Hematopoietic multipotent progenitor cell treated with erythropoietin and hydrocortisone succinate and interleukin-3 and kit ligand, for 4 days (in vitro differentiated cells): Measurements from ENCODE around the gene GHITM.
"Not testable (repeated sequence)": the region's sequence is repeated elsewhere in the genome, so short reads cannot be mapped to it uniquely, and the experiment has no call there.

ENCODE experiments used
- DNase-seq: peaks from one replicate; pipeline ENCODE4 v3.0.0-alpha.2; 2015

Gene GHITM, protein sequence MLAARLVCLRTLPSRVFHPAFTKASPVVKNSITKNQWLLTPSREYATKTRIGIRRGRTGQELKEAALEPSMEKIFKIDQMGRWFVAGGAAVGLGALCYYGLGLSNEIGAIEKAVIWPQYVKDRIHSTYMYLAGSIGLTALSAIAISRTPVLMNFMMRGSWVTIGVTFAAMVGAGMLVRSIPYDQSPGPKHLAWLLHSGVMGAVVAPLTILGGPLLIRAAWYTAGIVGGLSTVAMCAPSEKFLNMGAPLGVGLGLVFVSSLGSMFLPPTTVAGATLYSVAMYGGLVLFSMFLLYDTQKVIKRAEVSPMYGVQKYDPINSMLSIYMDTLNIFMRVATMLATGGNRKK

DNA sequence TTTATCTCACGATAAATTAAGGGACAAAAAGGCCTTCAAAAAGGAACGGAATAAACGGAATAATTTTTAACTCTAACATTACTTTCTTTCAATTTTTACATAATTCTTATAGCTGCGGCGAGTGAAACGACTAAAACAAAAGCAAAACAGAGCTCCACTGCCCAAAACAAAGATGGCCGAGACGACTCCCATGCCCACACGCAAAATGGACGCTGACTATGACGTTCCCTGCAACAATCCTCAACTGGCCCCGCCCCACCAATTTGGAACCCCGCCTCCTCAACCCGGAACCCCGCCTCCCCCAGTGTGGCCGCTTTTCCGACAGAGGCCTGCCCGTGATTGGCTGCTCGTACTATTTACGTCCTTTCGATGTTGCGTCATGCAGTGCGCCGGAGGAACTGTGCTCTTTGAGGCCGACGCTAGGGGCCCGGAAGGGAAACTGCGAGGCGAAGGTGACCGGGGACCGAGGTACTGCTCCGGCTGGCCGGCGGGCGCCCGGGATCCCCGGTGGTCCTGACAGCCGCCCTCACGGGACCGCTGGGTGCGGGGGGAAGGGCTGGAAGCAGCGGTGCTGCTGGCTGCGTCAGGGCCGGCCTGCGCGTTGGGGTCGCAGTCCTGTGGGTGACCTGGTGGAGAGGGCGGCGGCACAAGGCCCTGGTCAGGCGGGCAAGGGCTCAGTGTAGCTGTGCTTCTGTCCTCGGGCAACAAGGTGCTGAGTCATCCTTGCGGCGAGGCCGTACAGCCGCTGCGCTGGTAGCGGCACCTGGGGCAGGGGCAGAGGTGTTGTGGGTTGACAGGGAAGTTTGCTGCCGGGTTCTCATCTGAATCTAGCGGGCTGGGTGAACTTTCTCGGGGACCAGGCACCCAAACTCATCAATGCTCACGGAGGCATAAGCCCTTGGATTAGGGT, at the start of gene GHITM:
Gene GHITM (plus strand): TSS at position 384 of the 910 bp plus-strand sequence. CDS start 1,992 bp downstream, outside the sequence.
- DNase-seq = peak; percentile 99

DNA sequence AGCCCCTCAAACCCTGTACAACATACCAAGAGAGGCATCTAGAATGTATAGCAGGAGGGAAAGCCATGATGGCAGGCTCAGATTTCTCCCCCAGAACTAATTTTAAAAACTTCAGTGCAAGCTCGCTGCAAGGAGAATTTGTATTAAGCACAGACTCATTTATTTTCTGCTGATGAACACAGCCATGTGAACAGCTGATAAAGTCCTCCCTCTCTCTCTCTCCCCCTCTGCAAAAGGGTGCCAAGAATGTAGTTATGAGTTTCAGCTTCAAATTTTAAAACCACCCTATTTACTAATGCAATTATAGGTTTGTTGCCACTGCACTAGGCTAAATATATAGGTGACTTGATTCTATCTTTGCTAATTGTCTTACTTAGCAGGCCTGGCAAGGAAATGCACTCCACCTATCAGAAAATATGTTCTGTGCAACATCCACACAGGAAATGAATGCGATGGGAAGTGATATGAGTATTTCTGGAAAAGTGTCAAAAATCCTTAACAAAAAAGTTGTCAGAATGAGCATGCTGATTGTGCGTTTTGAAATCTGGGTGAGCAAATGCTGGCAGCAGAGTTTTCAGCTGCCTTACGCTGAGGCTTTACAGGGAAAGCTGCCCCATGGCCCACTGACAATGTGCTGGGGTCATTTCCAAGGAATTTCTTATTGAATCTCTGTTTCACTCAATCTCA, 43.4 kb upstream of the GHITM start:
- DNase-seq = no peak

DNA sequence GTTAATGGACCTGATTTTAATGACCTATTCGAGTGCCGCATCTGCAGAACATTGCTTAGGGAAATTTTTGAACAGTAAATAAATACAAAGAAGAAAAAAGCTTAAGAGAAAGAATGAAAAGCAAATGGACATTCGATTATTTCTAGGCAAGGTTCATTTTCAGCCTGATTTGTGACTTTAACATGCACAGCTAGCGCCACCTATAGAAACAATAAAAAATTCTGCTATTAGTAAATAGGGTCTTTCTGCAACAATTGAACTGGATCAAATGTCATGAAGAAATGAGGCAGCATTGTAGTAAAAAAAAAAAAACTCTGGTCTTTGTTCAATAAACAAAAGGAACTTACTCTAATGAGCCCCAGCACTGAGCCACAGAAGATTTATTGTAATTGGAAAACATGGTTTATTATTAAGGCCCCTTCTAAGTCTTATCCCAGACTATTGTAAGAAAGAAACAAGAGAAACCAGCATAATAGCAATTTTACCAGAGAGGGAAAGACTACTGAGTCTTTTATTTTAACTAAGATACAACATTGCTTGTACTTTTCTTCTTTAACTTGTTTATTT, 41.4 kb upstream of the GHITM start:
- DNase-seq = peak; percentile 53

DNA sequence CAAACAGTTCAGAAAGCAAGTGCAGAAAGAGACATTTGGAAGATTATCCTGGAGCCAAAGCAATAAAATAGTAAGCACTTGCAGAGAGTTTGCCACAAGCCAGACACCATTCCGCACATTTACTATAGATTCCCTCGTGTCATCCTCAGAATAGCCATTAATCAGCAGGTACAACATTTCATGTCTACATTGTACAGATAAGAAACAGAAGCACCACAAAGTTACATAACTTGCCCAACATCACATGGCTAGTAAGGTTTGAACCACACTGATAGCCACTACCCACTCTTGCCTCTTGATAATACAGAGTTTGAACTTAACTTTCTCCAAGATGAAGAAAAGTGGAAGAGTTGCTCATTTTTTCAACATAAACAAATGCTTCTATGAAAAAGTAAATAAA, 40.6 kb upstream of the GHITM start:
- peak; percentile 68 for DNase-seq

DNA sequence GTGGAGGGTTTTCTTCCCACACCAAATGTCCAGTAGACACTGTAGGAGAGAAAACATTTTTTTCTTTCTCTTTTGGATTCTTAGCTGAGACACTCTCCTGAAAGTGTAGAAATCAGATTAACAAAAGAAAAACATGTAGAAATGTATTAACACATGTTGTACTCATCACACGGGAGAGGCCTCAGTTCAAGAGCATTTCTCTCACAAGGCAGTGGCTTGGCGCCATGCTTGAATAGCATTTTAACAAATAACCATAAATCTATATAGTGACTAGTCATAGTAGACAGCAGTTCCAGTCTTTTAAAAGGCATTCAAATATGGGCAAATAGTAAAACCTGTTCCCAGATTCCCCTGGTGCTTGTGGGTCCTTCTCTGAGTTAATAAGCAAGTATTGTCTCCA, 38.3 kb upstream of the GHITM start:
- DNase-seq = no peak

DNA sequence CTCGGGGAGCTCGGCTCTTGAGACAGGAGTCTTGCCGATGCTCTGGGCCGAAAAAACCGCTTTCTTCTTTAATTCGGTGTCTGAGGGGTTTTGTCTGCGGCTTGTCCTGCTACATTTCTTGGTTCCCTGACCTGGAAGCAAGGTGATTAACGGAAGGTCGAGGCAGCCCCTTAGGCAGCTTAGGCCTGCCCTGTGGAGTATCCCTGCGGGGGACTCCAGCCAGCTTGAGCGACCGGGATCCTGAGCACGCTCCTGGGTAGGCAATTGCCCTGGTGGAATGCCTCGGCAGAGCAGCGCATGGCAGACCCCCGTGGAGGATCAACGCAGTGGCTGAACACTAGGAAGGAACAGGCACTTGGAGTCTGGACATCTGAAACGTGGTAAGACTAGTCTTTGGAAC, 30.5 kb upstream of the GHITM start:
- no peak for DNase-seq

DNA sequence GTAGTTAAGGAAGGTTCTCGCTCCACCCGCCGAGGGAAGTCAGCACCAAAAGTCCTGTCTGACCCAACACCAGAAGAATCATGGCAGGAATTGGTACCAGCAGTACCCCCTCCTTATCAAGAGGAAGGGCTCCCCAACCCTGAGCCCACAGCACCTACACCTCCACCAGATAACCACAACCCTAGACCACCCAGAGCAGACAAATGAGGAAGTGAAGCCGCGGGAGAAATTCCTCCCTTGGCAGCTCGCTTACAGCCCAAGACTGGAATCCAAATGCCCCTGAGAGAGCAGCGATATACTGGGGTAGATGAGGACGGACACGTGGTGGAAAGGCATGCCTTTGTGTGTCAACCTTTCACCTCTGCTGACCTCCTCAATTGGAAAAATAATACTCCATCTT, 29.5 kb upstream of the GHITM start:
- DNase-seq = peak; percentile 33

DNA sequence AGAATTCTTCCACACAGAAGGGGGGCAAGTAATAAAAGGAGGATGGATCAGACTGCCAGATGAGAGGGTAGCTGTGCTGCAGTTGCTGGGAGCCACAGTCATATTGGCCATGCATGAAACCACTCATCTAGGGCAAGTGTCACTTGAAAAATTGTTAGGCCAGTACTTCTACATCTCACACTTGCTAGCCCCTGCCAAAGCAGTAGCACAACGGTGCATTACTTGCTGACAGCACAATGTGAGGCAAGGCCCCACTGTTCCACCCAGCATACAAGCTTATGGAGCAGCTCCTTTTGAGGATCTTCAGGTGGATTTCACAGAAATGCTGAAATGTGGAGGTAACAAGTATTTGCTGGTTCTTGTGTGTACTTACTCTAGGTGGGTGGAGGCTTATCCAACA, 25.8 kb upstream of the GHITM start:
- DNase-seq = not testable (repeated sequence)

DNA sequence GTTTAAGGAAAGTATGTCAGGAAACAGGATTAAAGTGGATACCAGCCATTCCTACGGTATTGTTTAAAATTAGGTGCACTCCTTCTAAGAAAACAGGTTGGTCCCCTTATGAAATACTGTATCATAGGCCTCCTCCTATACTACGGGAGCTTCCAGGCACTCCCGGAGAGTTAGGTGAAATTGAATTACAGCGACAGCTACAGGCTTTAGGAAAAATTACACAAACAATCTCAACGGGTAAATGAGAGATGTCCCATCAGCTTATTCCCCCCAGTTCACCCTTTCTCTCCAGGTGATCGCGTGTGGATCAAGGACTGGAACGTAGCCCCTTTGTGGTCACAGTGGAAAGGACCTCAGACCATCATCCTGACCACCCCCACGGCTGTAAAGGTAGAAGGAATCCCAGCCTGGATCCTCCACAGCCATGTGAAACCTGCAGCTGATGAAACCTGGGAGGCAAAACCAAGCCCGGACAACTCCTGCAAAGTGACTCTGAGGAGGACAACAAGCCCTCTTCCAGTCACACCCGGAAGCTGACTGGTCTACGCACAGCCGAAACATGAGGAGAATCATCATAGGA, 25.1 kb upstream of the GHITM start:
- DNase-seq = peak; percentile 40

DNA sequence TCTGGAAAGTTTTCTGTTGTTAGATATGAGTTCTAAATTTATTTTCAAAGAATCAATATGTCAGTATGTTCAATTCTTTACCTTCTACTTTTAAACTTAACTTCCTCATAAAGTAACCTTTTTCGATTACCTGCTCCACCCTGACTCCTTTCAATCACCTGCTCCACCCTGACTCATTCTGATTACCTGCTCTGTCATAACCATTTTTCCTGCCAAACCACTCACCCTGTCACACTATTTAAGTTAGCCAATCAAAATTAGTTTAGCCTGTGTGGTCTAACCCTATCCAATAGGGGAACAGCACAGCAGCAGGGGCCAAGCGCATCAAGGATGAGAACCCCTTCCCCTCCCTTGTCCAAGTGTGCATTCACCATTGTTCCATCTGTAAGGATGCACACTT, 22.1 kb upstream of the GHITM start:
- not testable (repeated sequence) for DNase-seq

DNA sequence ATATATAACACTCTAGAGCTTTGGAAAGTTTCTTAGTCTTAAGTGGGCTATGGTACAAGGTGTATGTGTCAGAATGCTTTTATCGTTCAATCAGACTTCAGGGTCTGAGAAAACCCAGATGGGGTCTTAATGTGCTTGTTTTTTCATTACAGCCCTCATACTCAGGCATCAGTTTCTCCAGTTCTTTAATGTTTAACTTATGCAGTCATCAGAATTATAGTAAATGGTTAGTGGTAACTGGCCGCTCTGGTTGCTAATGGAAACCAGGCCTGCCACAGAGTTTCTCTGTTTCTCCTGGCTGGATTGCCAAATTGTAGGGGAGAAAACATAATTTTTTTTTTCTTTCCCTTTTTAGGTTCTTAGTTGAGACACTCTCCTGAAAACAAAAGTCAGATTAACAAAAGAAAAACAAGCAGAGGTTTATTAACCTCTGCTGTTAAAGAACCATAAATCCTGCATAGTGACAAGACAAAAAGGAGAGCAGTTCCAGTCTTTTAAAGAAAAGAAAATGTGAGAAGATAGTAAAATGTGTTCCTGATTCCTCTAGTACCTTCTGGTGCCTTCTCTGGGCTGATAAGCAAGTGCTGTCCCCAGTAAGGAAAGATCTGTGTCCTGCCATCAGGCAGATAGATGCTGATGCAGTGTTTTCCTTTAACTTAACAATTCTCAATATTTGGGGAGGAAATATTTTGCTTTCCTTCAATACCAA, 21.5 kb upstream of the GHITM start:
- DNase-seq = no peak

DNA sequence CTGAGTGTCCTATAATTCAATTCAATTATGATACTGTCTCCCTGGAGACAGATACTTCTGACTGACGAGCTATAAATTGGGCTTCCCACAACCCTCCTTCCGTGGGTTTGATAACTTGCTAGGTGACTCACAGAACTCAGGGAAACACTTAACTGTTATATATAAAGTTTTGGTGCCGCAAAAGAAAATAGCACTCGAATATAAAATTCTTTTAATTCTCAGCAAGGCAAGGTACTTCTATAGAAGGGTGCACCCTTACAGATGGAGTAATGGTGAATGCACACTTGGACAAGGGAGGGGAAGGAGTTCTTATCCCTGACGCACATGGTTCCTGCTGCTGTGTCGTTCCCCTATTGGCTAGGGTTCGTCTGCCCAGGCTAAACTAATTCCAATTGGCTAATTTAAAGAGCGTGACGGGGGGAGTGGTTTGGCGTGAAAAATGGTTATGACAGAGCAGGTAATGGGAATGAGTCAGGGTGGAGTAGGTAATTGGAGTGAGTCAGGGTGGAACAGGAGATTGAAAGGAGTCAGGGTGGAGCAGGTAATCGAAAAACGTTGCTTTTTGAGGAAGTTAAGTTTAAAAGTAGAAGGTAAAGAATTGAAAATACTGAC, 20.8 kb upstream of the GHITM start:
- DNase-seq = no peak

DNA sequence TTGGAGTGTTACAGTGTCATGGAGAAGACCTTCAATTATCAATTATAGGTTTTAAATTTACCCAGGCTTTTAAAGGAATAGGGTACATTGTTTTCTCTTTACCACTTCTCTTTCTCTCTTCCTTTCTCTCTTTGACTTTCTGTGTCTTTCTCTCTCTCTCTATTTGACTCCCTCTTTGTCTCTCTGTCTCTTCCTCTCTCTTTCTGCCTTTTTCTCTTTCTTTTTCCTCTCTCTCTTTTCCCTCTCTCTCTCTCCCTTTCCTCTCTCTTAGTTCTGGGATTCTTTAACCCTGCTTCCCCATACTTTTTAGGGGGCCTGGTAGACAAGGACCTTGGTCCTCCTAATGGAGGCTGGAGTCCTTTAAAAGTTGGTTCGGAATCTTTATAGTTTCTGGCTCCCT, 15.9 kb upstream of the GHITM start:
- no peak for DNase-seq

DNA sequence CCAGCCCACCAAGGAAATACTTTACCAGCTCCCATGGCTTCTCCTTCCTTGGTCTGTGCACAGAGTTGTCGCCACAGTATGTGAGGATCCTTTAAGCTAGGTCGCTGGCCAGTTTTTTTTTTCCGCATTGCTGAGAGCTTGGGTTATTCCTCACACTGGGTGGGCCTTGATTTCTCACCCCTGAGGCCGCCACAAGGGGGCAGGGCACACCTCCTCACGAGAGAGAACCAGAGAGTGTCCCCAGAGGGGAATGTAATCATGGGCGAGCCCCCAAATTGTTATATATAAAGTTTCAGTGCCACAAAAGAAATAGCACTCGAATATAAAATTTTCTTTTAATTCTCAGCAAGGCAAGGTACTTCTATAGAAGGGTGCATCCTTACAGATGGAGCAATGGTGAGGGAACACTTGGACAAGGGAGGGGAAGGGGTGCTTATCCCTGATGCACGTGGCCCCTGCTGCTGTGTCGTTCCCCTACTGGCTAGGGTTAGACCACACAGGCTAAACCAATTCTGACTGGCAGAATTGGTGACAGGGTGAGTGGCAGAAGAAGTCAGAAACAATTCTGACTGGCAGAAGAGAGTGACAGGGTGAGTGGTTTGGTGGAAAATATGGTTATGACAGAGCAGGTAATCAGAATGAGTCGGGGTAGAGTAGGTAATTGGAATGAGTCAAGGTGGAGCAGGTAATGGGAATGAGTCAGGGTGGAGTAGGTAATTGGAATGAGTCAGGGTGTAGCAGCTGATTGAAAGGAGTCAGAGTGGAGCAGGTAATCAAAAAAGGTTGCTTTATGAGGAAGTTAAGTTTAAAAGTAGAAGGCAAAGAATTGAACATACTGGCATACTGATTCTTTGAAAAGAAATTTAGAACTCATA, 13.2 kb upstream of the GHITM start:
- peak; percentile 19 for DNase-seq

DNA sequence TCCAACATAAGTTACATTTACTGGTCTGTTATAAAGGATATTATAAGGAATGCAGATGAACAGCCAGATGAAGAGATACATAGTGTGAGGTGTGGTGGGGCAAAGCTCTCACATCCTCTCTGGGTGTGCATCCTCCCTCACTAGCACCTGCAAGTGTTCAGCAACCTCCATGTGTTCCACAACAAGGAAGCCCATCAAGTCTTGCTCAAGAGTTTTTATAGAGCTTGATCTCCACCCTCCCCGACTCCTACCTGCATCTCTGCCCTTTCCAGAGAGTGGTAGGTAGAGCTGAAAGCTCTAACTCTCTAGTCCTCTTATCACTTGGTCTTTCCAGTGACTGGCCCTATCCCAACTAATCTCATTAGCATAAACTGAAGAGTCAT, 12.5 kb upstream of the GHITM start:
- DNase-seq = no peak

DNA sequence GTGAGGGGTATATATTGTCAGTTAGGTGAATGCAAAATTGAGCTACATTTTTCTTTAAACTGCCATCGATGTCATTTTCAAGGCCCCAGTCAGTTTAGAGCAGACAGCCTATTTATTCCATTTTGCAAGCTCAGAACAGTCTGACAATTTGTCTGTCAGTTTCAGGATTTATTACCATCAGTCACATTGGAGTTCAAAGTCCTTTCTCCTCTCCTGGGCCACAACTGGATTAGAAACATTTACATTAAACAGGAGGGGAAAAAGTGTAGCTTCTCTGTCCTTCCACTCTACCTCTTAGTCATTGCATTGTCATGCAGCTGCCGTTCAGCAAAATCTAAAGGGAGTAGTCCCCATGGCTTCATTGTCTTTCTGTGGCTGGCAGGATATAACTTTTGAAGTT, 3.5 kb upstream of the GHITM start:
- DNase-seq = no peak

DNA sequence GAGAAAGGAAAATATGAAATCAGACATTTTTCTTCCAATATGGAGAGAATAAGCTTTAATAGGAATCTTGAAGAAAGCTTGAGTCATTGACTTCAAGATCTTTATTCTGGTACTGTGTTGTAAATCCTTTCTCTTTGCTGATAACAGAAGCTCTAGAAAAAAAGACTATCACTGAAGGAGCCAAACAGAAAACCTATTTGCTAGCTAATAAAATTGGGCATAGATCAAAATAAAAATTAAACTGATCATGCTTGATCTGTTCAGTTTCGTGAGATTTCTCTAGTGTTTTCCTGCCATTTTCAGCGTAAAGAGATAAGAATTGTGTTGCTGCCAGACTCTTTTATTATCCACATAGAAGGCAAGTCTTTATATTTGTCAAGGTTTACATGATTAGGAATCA, 1.5 kb upstream of the GHITM start:
- no peak for DNase-seq

DNA sequence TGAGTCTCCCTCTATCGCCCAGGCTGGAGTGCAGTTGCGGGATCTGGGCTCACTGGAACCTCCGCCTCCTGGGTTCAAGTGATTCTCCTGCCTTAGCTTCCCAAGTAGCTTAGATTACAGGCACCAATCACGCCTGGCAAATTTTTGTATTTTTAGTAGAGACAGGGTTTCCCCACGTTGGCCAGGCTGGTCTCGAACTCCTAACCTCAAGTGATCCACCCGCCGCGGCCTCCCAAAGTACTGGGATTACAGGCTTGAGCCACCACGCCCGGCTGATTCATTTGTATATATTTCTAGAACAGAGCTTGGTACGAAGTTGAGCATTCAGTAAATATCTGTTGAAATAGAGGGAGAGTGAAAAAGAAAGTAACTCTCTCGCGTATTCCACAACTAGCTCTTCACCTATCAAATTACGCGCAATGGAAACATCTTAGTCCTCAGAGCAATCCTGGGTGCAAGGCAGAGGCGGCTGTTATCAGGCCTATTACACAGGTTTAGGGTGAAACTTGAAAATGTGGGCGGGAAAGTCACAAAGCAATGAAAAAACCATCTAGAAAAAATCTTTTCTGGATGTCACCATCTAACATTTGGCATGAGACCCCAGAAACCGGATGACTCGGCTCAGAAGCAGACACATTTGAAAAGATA, 707 bp upstream of the GHITM start:
- DNase-seq = peak; percentile 53

DNA sequence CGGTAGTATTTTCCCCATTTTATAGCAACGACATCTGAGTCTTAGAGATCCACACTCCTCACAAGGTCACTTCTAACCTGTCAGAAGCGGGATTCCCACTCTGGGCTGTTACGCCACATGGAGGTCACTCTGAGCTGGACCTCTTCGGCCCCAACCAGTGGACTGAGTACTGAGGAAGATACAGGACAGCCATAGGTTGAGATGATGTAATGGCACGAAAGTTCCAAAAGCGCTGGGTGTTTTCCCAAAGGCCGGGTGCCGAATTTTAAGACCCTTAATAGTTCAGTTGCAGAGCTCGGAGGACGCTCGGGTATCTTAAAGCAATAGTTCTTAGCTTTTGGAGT, 699 bp downstream of the GHITM start:
- DNase-seq = no peak

DNA sequence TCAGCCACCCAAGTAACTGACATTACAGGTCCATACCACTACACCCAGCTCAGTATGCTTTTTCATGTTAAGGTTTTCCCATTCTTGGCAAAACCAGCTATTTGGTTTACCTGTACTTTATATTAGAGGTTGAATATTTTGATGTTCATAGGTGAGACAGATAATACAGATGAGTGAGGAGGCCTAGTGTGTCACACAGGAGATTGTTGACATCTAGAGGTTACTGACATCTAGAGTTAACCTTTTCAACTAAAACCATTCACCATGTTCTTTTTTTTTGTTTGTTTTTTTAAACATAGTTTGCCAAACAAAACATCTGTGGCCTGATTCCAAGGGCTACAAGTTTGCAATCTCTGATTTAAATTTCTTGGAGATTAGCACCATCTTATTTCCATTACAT, 8.0 kb downstream of the GHITM start:
- no peak for DNase-seq
